Vagina (tissue), 2 donors: ENCODE results near the gene PXDN. TPM values are rescaled to one million over a fixed set of nuclear protein-coding genes. Genes with fewer than 3 reads are reported as not detected.

Source experiments
- DNase-seq, 2 donors: peaks; one replicate each; pipeline ENCODE4 v3.0.0-alpha.2; 2017; ENCODE audit errors: extremely low spot score in 2 of 2
- H3K27ac ChIP-seq: fragments of 200-600 bp; sonication (generic); one replicate; pipeline ENCODE4 v1.5.1; 2019
- H3K27me3 ChIP-seq: fragments of 200-600 bp; sonication (generic); one replicate; pipeline ENCODE4 v1.5.1; 2019
- H3K36me3 ChIP-seq, 2 donors: fragments of 200-600 bp; sonication (generic); one replicate each; pipeline ENCODE4 v1.5.1; 2017 to 2019
- H3K4me1 ChIP-seq: fragments of 200-600 bp; sonication (generic); one replicate; pipeline ENCODE4 v1.5.1; 2019
- H3K4me3 ChIP-seq, 2 donors: fragments of 200-600 bp; sonication (generic); 1 replicate in 1 of 2; 2 replicates in 1 of 2; pipeline ENCODE4 v1.5.1; 2016 to 2019
- H3K9me3 ChIP-seq: fragments of 200-600 bp; sonication (generic); one replicate; pipeline ENCODE4 v1.5.1; 2019
- CTCF ChIP-seq, 3 experiments: fragments of 450-650 bp in 2 of 3; fragments of 200-600 bp in 1 of 3; sonication (generic) in 1 of 3; IDR thresholded peaks; one replicate each; pipeline ENCODE4 v1.5.1; 2017 to 2019; ENCODE audit warnings: antibody characterized with exemption in 3 of 3, mild to moderate bottlenecking in 2 of 3, moderate library complexity in 2 of 3
- POLR2A ChIP-seq, 2 donors: fragments of 450-650 bp; IDR thresholded peaks; one replicate each; pipeline ENCODE4 v1.6.1; 2017; ENCODE audit warnings: antibody characterized with exemption in 2 of 2, mild to moderate bottlenecking in 2 of 2, moderate library complexity in 2 of 2
- POLR2AphosphoS5 ChIP-seq, 2 donors: sonication (generic); formaldehyde crosslinking; IDR thresholded peaks; one replicate each; pipeline ENCODE4 v1.9.0; 2017; ENCODE audit warnings: antibody characterized with exemption in 2 of 2, mild to moderate bottlenecking in 2 of 2, low read depth in 1 of 2; ENCODE audit not compliant: insufficient read depth in 1 of 2
- intact Hi-C: fragments of 100-400 bp; cut with DNase I; formaldehyde crosslinking; loops from one replicate; pipeline ENCODE4 v1.15.1; 2023
- total RNA-seq: library from RNA; depleted of rRNA; stranded (reverse); fragments of >200 nt; gene quantifications from one replicate; pipeline ENCODE4 v1.2.3, GENCODE V29; 2016

PXDN gene
- total RNA-seq, 1 donor from 2014 or later, result 33.6 TPM

DNA sequence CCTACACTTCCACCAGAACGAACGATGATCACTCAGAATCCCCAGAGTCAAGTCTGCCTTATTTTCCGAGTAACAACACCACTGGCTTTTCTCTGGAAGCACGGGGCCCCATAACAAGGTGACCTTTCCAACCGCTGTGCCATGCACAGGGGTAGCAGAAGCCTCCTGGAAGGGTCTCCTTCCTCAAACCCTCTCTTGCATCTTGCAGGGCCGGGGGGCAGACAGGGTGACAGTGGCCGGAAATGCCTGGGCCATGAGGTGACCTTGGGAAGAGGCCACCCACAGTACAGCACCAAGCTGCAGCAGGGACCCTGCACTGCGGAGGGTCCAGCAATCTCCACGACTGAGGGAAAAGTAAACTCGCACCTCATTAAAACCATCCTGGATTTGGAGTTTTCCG, 108.5 kb downstream of the PXDN start:
- H3K36me3 ChIP-seq, result peaks cover 0 to 40% of the 10 kb centered on the region in 2 donors
- no peaks in the 10 kb centered on the region for H3K9me3 ChIP-seq
- H3K4me3 ChIP-seq, result no peak overlapping the region
- H3K27me3 ChIP-seq, result no peaks in the 10 kb centered on the region
- TF ChIP-seq POLR2A (IDR thresholded peaks at IDR 0.05) (no peak), CTCF (IDR thresholded peaks at IDR 0.05) (no peak), POLR2AphosphoS5 (IDR thresholded peaks at IDR 0.05; ENCODE audit: insufficient read depth in 1 of 2, low read depth in 1 of 2) (no peak)
- H3K27ac ChIP-seq, result no peak overlapping the region
- H3K4me1 ChIP-seq, result no peaks in the 10 kb centered on the region
- DNase-seq, result no peak
- intact Hi-C loops, result no loop called here

- Histone ChIP-seq H3K4me1 (no peaks in the 10 kb centered on the region), H3K27me3 (no peaks in the 10 kb centered on the region), H3K36me3 (peaks cover 0 to 40% of the 10 kb centered on the region in 2 donors), H3K9me3 (no peaks in the 10 kb centered on the region), H3K4me3 (no peak overlapping the region), H3K27ac (no peak overlapping the region)
- intact Hi-C loops, result no loop called here
- TF ChIP-seq POLR2AphosphoS5 (IDR thresholded peaks at IDR 0.05; ENCODE audit: insufficient read depth in 1 of 2, low read depth in 1 of 2), result no peak
- no peak for TF ChIP-seq CTCF (IDR thresholded peaks at IDR 0.05)
- TF ChIP-seq POLR2A (IDR thresholded peaks at IDR 0.05), result no peak
- DNase-seq, result no peak
These were observed 109.5 kb downstream of the PXDN start for GRCh38 chr2:1634681-1635341.

GRCh38 chr2:1633936-1634587, 110.3 kb downstream of the PXDN start:
- TF ChIP-seq CTCF (IDR thresholded peaks at IDR 0.05) (no peak), POLR2A (IDR thresholded peaks at IDR 0.05) (no peak), POLR2AphosphoS5 (IDR thresholded peaks at IDR 0.05; ENCODE audit: insufficient read depth in 1 of 2, low read depth in 1 of 2) (no peak)
- no peak overlapping the region for H3K27ac ChIP-seq
- H3K36me3 ChIP-seq, result peaks cover 0 to 40% of the 10 kb centered on the region in 2 donors
- DNase-seq, result no peak
- no peaks in the 10 kb centered on the region for H3K4me1 ChIP-seq
- intact Hi-C loops, result no loop called here
- no peak overlapping the region for H3K4me3 ChIP-seq
- H3K27me3 ChIP-seq, result no peaks in the 10 kb centered on the region
- no peaks in the 10 kb centered on the region for H3K9me3 ChIP-seq

DNA sequence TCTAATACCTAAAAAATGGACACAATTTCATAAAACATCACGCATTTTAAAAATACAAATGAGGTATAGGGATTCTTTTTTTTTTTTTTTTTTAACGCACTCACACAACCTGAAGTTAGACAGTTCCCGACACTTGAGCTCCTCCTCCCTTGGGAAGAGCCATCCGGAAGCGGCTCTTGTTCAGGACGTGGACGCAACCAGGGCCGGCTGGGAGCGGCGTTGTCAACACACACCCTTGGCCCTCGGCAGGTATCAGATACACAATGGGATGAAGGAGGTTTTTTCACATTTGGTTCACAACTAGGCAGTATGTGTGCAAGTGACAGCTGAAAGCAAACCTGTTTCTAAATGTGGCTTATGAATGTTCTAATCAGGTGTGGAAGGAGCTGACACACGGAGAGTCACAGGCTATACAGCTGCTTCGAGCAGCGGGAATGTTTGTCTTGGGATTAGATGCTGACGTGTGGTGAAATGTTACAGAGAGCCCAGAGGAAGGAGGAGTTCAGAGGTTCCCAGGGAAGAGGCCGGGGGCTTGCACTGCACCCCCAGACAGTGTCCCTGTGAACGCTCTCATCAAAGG, 111.1 kb downstream of the PXDN start:
- no peak for TF ChIP-seq POLR2A (IDR thresholded peaks at IDR 0.05)
- no peak for TF ChIP-seq POLR2AphosphoS5 (IDR thresholded peaks at IDR 0.05; ENCODE audit: insufficient read depth in 1 of 2, low read depth in 1 of 2)
- TF ChIP-seq CTCF (IDR thresholded peaks at IDR 0.05), result no peak
- intact Hi-C loops, result no loop called here
- Histone ChIP-seq H3K4me3 (no peak overlapping the region), H3K9me3 (no peaks in the 10 kb centered on the region), H3K27ac (no peak overlapping the region), H3K27me3 (no peaks in the 10 kb centered on the region), H3K36me3 (peaks cover 0 to 31% of the 10 kb centered on the region in 2 donors), H3K4me1 (peaks cover 8% of the 10 kb centered on the region)
- no peak for DNase-seq

- intact Hi-C loops, result no loop called here
- H3K27ac ChIP-seq, result no peak overlapping the region
- no peak for DNase-seq
These were observed 111.8 kb downstream of the PXDN start for GRCh38 chr2:1632510-1632909.

More at GRCh38 chr2:1632510-1632909, 111.8 kb downstream of the PXDN start:
- no peaks in the 10 kb centered on the region for H3K27me3 ChIP-seq
- no peak for TF ChIP-seq POLR2AphosphoS5 (IDR thresholded peaks at IDR 0.05; ENCODE audit: insufficient read depth in 1 of 2, low read depth in 1 of 2)
- TF ChIP-seq POLR2A (IDR thresholded peaks at IDR 0.05), result no peak
- TF ChIP-seq CTCF (IDR thresholded peaks at IDR 0.05), result no peak
- no peak overlapping the region for H3K4me3 ChIP-seq
- H3K4me1 ChIP-seq, result peaks cover 11% of the 10 kb centered on the region
- peaks cover 0 to 30% of the 10 kb centered on the region in 2 donors for H3K36me3 ChIP-seq
- no peaks in the 10 kb centered on the region for H3K9me3 ChIP-seq
